ENCODE results near the gene MAP3K6. TPM values are rescaled to one million over a fixed set of nuclear protein-coding genes. Genes with fewer than 3 reads are reported as not detected.
A peak's percentile ranks its signal among the peaks of the same experiment; 100 is the strongest.

The MAP3K6 gene
- total and polyA plus RNA-seq, 2 of the 4 experiments (the other 2 are of a cell fraction), result 4.8 to 15.9 TPM

DNA sequence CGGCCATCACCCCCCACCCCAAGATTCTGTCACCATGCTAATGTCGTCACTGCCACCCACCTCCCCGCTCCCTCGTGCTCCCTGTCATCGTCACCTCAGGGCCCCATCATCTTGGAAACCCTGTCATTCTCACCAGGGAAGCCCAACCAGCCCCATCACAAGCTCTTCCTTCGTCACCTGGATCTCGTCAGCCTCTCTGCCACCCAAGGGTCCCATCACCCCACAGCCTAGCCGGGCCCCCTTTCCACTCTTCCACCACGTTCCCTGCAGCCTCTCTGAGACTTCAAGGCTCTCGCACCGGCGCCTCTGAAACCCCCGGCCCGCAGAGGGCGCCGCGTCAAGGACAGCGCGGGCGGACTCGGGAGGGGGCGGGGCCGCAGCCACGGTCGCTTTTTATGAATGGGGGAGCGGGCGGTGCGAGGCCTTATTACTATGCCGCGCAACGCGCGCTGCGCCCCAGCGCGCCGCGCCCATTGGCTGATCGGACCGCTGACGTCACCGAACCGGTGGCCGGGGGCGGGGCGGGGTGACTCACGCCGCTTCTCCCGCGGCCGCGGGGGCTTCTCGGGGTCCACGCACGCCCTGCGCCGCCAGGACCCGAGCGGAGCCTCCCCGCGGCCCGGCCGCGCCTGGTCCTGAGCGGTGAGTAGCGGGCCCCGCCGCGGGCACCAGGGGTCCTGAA lies 25.5 kb upstream of the MAP3K6 start, which contains the start of gene GPR3 (continued):
- 0 out of 2 replicates have a peak, but pooled peaks have one; percentile 11 for TF ChIP-seq BHLHE40 (IDR thresholded peaks at IDR 0.05; ENCODE audit: low read depth, low read length)
- no peak for TF ChIP-seq CHD1 (IDR thresholded peaks at IDR 0.05; ENCODE audit: low read depth, low read length)
- peak; percentile 57; the same call in 1 of the 2 replicates for TF ChIP-seq RFX5 (IDR thresholded peaks at IDR 0.05; ENCODE audit: low read depth, low read length)
